Stimulated activated CD8-positive, alpha-beta memory T cell treated with anti-CD3 and anti-CD28 coated beads, Interleukin-2, amount 100 ng/mL, for 1 hour (primary cell): ENCODE data around the gene UBA6.
"Not testable (repeated sequence)": the region's sequence is repeated elsewhere in the genome, so short reads cannot be mapped to it uniquely, and the experiment has no call there.

Experiments
- DNase-seq, 2 donors: peaks; one replicate each; pipeline ENCODE4 v3.0.0-alpha.2; 2020; ENCODE audit warnings: low read depth in 2 of 2

UBA6 gene

DNA sequence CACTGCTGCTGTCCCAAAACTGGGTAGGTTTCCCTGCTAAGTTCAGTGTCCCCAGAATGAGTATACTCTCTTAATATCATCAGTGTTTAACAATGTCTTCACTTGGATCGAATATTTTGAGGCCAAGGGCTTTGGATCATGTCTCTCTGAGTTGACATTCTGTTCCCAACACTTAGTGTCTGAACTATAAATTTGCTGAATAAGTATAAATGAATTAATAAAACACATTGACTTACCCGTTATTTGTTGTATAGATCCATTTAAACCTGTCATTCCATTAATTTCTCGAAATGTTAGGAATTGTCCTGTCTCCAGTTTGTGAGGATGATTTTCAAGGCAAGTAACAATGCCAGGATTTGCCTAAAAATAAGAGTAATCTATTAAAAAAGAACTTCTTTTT, 32.6 kb downstream of the UBA6 start:
- no peak for DNase-seq

DNA sequence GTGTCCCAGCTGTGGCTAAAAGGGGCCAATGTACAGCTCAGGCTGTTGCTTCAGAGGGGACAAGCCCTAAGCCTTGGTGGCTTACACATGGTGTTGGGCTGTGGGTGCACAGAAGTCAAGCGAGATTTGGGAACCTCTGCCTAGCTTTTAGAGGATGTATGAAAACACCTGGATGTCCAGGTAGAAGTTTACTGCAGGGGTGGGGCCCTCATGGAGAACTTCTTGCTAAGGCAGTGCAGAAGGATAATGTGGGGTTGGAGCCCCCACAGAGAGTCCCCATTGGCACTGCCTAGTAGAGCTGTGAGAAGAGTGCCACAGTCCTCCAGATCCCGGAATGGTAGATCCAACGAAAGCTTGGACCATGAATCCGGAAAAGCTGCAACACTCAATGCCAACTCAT, 40.5 kb downstream of the UBA6 start:
- no peak for DNase-seq

GRCh38 chr4:67659065-67659464, 41.9 kb downstream of the UBA6 start:
- DNase-seq: no peak

DNA sequence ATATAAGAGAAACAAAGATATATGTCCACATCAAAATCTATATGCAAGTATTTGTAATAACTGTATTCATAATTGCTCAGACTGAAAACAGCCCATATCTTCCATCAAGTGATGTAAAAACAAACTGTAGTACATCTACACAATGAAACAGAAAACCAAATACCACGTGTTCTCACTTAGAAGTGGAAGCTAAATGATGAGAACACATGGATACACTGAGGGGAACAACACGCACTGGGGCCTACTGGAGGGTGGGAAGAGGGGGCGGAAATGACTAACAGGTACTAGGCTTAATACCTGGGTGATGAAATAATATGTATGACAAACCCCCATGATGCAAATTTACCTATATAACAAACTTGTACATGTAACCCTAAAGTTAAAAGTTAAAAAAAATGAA, 42.7 kb downstream of the UBA6 start:
- no peak for DNase-seq

GRCh38 chr4:67651536-67651935, 49.4 kb downstream of the UBA6 start:
- no peak for DNase-seq

- DNase-seq: no peak
These were observed 62.8 kb downstream of the UBA6 start for GRCh38 chr4:67638136-67638535.

DNA sequence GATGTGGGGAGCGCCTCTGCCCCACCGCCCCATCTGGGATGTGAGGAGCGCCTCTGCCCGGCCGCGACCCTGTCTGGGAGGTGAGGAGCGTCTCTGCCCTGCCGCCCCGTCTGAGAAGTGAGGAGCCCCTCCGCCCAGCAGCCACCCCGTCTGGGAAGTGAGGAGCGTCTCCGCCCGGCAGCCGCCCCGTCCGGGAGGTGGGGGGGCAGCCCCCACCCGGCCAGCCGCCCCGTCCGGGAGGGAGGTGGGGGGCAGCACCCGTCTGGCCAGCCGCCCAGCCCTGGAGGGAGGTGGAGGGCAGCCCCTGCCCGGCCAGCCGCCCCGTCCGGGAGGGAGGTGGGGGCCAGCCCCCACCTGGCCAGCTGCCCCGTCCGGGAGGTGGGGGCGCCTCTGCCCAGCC, 64.0 kb downstream of the UBA6 start:
- not testable (repeated sequence) for DNase-seq

- no peak for DNase-seq
These were observed 65.6 kb downstream of the UBA6 start for GRCh38 chr4:67635331-67635730.

GRCh38 chr4:67634741-67635140, 66.2 kb downstream of the UBA6 start:
- no peak for DNase-seq

GRCh38 chr4:67632492-67632891, 68.5 kb downstream of the UBA6 start:
- DNase-seq: no peak

DNA sequence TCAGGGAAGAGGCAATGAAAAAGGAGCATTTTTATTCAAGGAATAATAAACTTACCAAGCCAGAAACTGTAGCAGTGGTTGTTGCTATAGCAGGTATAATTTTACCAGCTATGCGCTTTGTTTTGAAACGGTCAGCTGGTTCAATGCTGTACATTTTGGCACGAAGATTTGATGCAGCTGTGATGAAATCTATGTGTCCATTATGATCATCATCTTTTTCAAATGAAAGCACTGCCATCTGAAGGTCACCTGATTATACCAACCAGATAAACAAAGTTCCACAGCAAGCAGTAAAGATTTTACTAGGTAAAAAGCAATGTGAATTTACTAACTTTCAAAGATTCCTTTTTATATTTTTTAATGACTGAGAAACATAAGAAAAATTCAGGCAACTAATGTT, 76.0 kb downstream of the UBA6 start:
- DNase-seq: no peak

DNA sequence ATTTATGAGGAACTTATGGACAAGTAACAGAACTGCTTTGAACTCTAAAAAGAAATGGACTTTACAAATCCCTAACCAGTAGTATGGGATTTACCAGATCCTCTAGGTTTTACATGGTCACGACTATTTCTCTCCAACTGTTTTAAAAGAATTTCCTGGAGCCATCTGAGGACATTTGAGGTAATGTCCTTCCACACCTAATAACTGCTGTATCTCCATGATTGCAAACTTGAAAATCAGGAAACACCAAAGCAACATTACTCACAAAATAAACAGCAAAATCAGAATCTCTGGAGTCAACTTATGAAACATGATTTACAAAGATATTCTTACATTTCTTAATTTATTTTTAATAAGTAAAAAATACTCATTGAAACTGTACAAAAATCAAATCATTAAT, 84.5 kb downstream of the UBA6 start:
- DNase-seq: no peak

- no peak for DNase-seq
These were observed 85.8 kb downstream of the UBA6 start for GRCh38 chr4:67615119-67615518.

DNA sequence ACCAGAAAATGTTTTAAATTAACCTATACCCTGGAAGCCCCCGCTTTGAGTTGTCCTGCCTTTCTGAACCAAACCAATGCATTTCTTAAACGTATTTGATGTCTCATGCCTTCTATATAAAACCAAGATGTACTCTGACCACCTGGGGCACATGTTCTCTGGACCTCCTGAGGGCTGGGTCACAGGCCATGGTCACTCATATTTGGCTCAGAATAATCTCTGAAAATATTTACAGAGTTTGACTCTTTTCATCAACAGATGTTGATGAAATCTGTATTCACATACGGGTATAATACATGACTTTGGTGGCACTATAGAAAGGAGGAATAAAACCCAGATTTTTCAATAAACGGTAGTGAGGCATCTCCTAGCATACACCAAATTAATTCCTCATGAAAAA, 86.8 kb downstream of the UBA6 start:
- no peak for DNase-seq

DNA sequence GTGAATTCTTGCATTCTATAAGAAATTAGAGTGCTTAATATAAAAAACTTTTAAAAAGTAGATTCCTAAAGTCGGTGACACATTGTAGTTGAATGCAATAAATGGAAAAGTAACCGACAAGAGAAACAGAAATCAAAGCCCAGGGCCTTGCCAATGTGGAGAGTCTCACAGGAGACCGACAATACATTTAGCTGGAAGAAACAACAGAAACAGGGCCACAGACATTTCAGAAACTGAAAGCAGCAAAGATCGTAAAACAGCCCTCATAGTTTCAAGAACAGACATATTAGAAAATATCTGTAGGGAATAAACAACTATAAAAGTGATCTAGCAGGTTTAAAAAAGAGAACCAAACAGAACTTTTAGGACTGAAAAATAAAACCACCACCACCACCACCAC, 92.9 kb downstream of the UBA6 start:
- DNase-seq: no peak

DNA sequence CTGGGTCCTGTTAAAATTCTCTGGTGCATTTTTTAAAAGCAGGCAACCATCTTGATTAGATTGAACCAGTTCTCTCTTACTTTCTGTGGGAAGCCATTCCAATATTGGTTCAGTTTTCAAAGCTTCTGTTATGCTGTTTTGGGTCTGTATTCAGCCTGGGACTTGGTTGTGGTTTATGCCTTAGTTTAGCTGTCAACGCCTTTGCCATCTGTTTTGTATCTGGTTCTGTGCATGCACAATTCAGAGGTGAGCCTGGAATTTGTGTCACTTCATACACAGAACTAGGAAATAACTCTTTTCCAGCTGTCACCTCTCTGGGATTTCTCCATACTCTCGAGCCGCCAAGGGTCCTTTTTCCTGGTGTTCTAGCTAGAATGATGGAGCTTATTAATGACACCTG, 96.2 kb downstream of the UBA6 start:
- no peak for DNase-seq

DNA sequence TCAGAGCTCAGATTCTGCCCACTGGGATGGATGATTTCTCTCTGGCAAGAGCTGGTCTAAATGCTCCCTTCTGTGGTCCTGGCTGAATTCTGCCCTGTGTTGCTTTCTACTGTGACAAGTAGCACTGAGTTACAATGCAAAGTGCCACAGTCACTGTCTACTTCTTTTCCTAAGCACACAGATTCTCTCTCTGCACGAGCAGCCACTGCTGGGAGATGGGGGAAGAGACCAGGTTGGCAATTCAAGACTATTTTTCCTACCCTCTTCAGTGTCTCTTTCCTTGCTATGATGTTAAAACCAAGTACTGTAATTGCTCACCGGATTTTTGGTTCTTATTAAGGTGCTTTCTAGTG, 97.0 kb downstream of the UBA6 start:
- DNase-seq: no peak

- no peak for DNase-seq
These were observed 97.5 kb downstream of the UBA6 start for GRCh38 chr4:67603310-67604028.

GRCh38 chr4:67593741-67594175, 107.2 kb downstream of the UBA6 start:
- no peak for DNase-seq

GRCh38 chr4:67587156-67587555, 113.8 kb downstream of the UBA6 start:
- no peak for DNase-seq

GRCh38 chr4:67584496-67584895, 116.5 kb downstream of the UBA6 start:
- no peak for DNase-seq

DNA sequence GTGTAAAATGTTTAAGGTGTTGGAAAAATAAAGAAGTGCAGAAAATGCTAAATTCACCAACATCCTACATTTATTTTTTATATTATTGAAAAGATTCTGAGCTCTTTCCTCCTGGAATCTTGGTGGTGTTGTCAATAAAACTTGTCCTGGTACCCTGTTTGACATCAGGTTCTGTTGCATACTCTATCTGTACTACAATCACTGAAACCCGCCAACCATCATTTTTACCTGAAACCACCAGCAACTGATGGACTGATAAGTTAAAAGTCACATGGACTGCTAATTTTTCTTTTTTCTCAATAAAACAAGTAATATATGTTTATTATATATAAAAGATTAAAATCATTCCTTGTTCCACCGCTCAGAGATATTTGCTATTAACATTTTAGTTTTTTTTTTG, 119.0 kb downstream of the UBA6 start:
- no peak for DNase-seq

DNA sequence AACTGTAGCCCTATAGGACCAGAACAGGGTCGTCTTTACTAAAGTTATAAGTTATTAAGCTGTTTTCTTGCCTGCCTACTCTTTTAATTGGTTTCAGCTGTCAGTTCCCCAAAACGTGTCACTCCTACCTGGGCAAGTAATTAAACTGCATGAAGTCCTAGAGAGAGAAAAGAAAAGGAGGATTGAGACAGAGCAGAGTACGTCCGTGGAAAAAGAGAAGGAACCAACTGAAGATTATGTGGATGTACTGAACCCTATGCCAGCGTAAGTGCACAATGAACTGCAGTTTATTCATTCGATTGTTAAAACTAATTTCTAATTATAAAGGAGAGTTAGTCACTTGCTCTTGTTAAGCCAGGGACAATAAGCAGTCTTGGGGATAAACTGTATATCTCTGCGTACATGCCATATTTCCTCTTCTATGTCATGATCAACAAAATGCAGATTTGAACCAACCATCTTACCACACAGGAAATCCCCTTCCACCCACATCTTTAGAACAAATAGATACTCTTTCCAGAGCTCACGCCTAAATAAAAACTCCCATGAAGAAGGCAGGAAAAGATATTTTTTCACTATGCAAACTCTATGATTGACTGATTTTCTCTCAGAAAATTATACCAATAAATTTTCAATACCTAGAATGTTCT, 119.6 kb downstream of the UBA6 start:
- no peak for DNase-seq

GRCh38 chr4:67580577-67580976, 120.4 kb downstream of the UBA6 start:
- no peak for DNase-seq
